GM21786 (cell line): ENCODE data around the gene TRMT44.
"Not testable (repeated sequence)": the region's sequence is repeated elsewhere in the genome, so short reads cannot be mapped to it uniquely, and the experiment has no call there.

ENCODE experiments used
- ATAC-seq: cut with Tn5 transposase; IDR thresholded peaks from one replicate; pipeline ENCODE4 v1.9.1; 2021; ENCODE audit not compliant: unreplicated experiment

The TRMT44 gene

DNA sequence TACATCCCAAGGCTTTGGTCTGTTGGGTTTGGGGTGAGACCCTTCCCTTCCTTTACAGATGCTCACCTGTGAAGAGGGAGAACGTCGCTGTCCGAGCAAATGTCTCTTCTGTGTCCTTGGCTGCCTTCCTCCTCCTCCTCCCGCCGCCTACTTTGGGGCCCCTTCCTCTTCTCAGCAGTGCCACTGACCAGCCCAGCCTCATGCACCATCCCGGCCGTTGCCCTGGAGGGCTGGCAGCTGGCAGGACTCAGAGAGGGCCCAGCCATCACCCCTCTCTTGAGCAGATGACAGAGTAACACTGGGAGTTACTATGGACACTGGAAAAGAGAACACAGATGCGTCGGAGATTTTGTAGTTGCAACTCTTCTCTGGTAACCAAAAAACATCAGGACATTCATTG is 68.2 kb downstream of the TRMT44 start:
- ATAC-seq = no peak

- no peak for ATAC-seq
Observed at GRCh38 chr4:8509311-8509950, 68.9 kb downstream of the TRMT44 start.

DNA sequence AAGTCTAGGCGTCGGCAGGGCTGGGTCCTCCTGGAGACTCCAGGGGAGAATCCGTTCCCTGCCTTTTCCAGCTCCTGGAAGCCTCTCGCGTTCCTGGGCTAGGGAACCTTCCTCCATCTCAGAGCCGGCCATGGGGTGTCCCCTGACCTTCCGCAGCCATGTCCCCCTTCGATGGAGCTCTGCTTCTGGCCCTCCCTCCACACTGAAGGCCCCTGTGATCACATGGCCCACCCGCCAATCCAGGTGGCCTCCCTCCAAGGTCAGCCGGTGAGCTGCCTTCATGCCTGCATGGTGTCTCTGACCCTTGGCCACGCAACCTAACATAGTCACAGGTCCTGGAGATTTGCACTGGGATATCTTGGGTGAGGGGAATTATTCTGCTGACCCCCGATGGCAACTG is 69.6 kb downstream of the TRMT44 start:
- no peak for ATAC-seq

DNA sequence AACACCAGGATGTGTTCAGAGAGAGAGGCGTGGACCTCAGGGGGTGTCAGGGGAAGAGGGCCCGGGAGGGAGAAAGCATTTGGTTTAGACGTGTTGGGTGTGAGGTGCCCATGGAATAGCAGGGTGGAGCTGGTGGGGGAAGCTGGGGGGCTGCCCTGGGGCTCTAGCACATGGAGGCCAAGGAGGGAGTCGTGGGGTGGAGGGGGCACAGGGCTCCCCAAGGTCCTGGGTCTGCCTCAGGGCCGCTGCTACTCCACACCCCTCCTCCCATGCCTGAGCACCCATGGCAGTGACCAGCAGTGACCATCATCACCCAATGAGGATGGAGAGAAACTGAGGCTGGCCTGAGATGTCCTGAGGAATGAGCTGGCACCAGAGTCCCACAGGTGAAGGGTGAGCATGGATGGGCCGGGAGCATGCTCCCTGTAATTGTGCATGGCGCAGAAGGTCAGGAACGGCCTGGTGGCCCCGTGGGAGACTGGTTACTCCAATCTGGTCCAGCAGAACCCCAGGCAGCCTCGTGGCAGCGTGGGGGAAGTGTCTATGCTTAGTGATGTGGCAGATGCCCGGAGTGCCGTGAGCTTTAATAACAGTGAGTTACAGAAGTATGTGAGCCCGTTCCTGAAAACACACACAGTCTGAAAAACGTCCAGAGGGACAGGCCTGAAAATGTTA is 70.2 kb downstream of the TRMT44 start:
- ATAC-seq = no peak

- no peak for ATAC-seq
Observed at GRCh38 chr4:8512510-8512909, 71.9 kb downstream of the TRMT44 start.

DNA sequence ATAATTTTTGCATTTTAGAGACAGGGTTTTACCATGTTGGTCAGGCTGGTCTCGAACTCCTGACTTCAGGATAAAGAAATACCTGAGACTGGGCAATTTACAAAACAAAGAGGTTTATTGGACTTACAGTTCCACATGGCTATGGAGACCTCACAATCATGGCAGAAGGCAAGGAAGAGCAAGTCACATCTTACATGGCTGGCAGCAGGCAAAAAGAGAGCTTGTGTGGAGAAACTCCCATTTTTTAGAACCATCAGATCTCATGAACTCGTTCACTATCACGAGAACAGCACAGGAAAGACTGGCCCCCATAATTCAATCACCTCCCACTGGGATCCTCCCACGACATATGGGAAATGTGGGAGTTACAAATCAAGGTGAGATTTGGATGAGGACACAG is 72.5 kb downstream of the TRMT44 start:
- ATAC-seq = not testable (repeated sequence)

DNA sequence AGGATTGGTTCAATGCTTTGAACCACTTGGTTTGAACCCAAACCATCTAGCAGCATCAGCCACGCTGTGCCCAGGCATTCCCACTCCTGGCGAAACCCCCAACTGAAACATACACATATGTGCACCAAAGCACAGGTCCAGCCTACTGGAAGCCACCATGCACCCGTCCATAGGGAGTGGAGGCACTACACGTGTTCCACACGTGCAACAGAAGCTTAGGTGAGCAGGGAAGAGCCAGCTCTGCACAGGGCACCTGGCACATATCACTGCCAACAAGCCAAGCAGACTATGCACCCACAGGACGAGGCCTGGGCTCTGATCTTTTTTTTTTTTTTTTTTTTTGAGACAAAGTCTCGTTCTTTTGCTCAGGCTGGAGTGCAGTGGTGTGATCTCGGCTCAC is 73.4 kb downstream of the TRMT44 start:
- ATAC-seq = no peak

DNA sequence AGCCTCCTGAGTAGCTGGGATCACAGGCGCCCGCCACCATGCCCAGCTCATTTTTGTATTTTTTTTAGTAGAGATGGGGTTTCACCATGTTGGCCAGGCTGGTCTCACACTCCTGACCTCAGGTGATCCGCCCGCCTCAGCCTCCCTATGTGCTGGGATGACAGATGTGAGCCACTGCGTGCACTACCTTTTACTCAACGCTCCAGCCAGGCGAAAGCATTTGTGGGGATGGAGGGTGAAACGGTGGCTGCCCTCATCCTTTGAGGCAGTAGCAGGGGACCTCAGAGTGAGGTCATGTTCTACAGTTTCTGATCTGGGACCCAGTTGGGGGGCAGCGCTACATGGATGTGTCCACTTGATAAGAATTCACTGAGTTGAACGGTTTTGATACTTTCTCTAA is 73.8 kb downstream of the TRMT44 start:
- no peak for ATAC-seq

GRCh38 chr4:8515316-8516060 is 74.9 kb downstream of the TRMT44 start:
- no peak for ATAC-seq

- no peak for ATAC-seq
Observed at GRCh38 chr4:8516061-8516573, 75.5 kb downstream of the TRMT44 start.

DNA sequence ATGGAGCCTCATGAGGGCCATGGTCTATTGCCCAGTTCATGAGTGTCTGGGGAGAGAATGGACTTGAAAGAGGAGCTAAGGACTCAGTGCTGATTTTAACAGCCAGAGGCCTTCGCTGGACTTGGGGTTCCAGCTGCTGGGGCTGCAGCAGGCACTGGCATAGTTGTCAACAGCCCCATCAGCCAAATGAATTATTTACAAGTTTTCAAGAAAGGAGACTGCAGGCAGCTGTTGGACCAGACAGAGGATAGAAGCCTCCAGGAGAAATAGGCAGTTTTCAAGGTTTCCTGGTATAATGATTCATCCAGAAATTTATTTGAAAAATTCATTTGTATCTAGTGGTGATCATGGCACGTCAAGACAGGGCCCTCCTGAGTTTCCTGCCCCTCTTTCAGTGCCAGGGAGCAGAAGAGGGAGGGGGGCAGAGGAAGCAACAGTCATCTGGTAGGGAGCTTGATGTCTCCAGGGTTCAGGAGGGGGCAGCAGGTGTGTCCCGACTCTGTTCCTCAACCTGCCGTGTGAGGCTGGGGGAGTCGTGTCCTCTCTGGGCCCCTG is 76.5 kb downstream of the TRMT44 start:
- ATAC-seq = no peak

- ATAC-seq = no peak
Observed at GRCh38 chr4:8517946-8518345, 77.4 kb downstream of the TRMT44 start.

GRCh38 chr4:8522160-8523120 is 81.9 kb downstream of the TRMT44 start:
- ATAC-seq = no peak

- ATAC-seq = no peak
Observed at GRCh38 chr4:8523175-8523574, 82.6 kb downstream of the TRMT44 start.

GRCh38 chr4:8523766-8524165 is 83.2 kb downstream of the TRMT44 start:
- ATAC-seq = no peak

DNA sequence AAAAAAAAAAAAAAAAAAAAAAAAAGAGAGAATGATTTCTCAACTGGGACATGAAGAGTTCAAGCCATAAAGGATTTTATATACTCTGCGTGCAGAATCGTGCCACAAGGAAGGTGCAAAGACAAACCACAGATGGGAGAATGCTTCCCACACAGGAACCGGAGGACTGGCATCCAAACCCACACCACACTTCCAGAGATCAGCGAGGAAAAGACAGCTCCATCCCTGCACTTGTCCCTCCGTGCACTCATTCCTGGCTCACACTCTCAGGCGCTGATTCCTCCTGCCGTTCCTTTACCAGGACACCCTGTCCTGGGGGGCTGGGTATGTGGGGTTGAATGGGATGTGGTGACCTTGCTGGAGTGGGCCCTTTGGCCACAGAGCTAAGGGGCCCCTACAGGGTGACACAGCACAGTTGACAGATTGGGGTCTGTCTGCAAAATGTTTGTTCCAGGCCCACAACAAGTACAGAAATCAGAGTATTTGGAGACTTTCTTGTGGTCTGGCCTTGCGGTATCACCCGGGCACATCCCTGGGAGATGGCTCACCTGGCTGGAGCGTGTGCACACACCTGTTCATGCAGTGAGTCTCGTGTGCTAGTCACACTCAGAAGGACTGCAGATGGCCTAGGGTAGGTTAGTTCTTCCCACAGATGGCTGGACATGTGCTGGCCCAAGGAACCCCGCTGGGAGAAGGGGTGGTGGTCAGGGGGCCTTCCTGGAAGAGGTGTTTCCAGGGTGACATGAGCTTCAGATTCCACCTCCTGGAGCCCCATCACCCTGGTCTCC is 84.2 kb downstream of the TRMT44 start:
- ATAC-seq = no peak

GRCh38 chr4:8525383-8526120 is 85.0 kb downstream of the TRMT44 start:
- ATAC-seq = no peak
